OCI-LY1 (cell line): ENCODE data around the gene SGPL1.

Experiments
- H2AFZ ChIP-seq: fragments of 200-600 bp; sonication (generic), shearing (Covaris generic); 2 replicates; pipeline ENCODE4 v1.6.0; 2014; ENCODE audit warnings: antibody characterized with exemption, mild to moderate bottlenecking, low read length
- H3F3A ChIP-seq: fragments of 200-600 bp; sonication (generic), shearing (Covaris generic); 2 replicates; pipeline ENCODE4 v1.6.0; 2014; ENCODE audit warnings: mild to moderate bottlenecking, antibody characterized with exemption, low read length, moderate library complexity; ENCODE audit not compliant: insufficient read depth
- H3K27ac ChIP-seq: fragments of 200-600 bp; sonication (generic); 2 replicates; pipeline ENCODE4 v1.5.1; 2014; ENCODE audit warnings: low read length, mixed run types, mild to moderate bottlenecking, low read depth; ENCODE audit not compliant: poor library complexity, severe bottlenecking
- H3K27me3 ChIP-seq: fragments of 200-600 bp; sonication (generic); 2 replicates; pipeline ENCODE4 v1.6.0; 2014; ENCODE audit warnings: antibody characterized with exemption, mild to moderate bottlenecking, low read length, moderate library complexity; ENCODE audit not compliant: insufficient read depth
- H3K36me3 ChIP-seq: fragments of 200-600 bp; sonication (generic); 2 replicates; pipeline ENCODE4 v1.6.1; 2014; ENCODE audit warnings: mild to moderate bottlenecking, antibody characterized with exemption, low read length, moderate library complexity, mixed read lengths; ENCODE audit not compliant: insufficient read depth
- H3K4me1 ChIP-seq: fragments of 200-600 bp; sonication (generic); 2 replicates; pipeline ENCODE4 v1.5.1; 2014; ENCODE audit warnings: mild to moderate bottlenecking, low read length, moderate library complexity; ENCODE audit not compliant: insufficient read depth, severe bottlenecking
- H3K4me2 ChIP-seq: fragments of 200-600 bp; sonication (generic), shearing (Covaris generic); 2 replicates; pipeline ENCODE4 v1.6.1; 2014; ENCODE audit warnings: low read length
- H3K4me3 ChIP-seq: fragments of 200-600 bp; sonication (generic); 2 replicates; pipeline ENCODE4 v1.5.1; 2014; ENCODE audit warnings: low read length, low read depth, mild to moderate bottlenecking, mixed read lengths; ENCODE audit not compliant: poor library complexity, severe bottlenecking
- H3K79me2 ChIP-seq: fragments of 200-600 bp; shearing (Covaris generic); 2 replicates; pipeline ENCODE4 v1.6.1; 2016; ENCODE audit warnings: mixed run types, low read length, mixed read lengths; ENCODE audit not compliant: insufficient read depth
- H3K9ac ChIP-seq: fragments of 200-600 bp; sonication (generic), shearing (Covaris generic); 2 replicates; pipeline ENCODE4 v1.6.1; 2014; ENCODE audit warnings: mild to moderate bottlenecking, low read length, mixed read lengths
- H3K9me2 ChIP-seq: fragments of 200-600 bp; sonication (generic), shearing (Covaris generic); 2 replicates; pipeline ENCODE4 v1.6.1; 2014; ENCODE audit warnings: low read depth, mild to moderate bottlenecking, low read length, mixed read lengths
- H3K9me3 ChIP-seq: fragments of 200-600 bp; shearing (Covaris generic); 2 replicates; pipeline ENCODE4 v1.6.1; 2014; ENCODE audit warnings: low read length, mixed read lengths
- H4K20me1 ChIP-seq: fragments of 200-600 bp; sonication (generic), shearing (Covaris generic); 2 replicates; pipeline ENCODE4 v1.6.0; 2016; ENCODE audit warnings: mild to moderate bottlenecking, low read length; ENCODE audit not compliant: insufficient read depth
- CTCF ChIP-seq: fragments of 200-600 bp; sonication (generic), shearing (Covaris generic); IDR thresholded peaks from 2 replicates; pipeline ENCODE4 v1.5.1; 2017; ENCODE audit warnings: mild to moderate bottlenecking, antibody characterized with exemption, low read length, moderate library complexity, mixed read lengths
- EZH2 ChIP-seq: fragments of 200-600 bp; sonication (generic), shearing (Covaris generic); IDR thresholded peaks from 2 replicates; pipeline ENCODE4 v1.8.0; 2017; ENCODE audit warnings: borderline replicate concordance, mixed run types, mild to moderate bottlenecking, antibody characterized with exemption, low read length, moderate library complexity, mixed read lengths

Gene SGPL1

GRCh38 chr10:70775679-70776454, 39.9 kb upstream of the SGPL1 start:
- Histone ChIP-seq H3K9ac (no peak overlapping the region), H3K79me2 (no peaks in the 10 kb centered on the region), H3K9me2 (no peaks in the 10 kb centered on the region), H3K4me1 (no peaks in the 10 kb centered on the region), H3F3A (no peaks in the 10 kb centered on the region), H3K9me3 (no peaks in the 10 kb centered on the region), H3K27me3 (no peaks in the 10 kb centered on the region; the same call in 1 of the 2 replicates), H3K27ac (no peak overlapping the region), H3K4me3 (no peak overlapping the region), H4K20me1 (no peaks in the 10 kb centered on the region), H3K4me2 (no peak overlapping the region), H2AFZ (no peak overlapping the region), H3K36me3 (no peaks in the 10 kb centered on the region)
- TF ChIP-seq EZH2, result no peak
- no peak for TF ChIP-seq CTCF

- H3K9ac ChIP-seq, result no peak overlapping the region
- no peaks in the 10 kb centered on the region for H3K36me3 ChIP-seq
- no peak overlapping the region for H3K27ac ChIP-seq
- no peak for TF ChIP-seq EZH2
- TF ChIP-seq CTCF, result no peak
- no peaks in the 10 kb centered on the region for H3K4me1 ChIP-seq
- H3F3A ChIP-seq, result no peaks in the 10 kb centered on the region
- H3K9me3 ChIP-seq, result no peaks in the 10 kb centered on the region
- no peaks in the 10 kb centered on the region for H3K9me2 ChIP-seq
- H3K27me3 ChIP-seq, result no peaks in the 10 kb centered on the region; the same call in 1 of the 2 replicates
- H3K79me2 ChIP-seq, result no peaks in the 10 kb centered on the region
- no peak overlapping the region for H3K4me3 ChIP-seq
- no peak overlapping the region for H2AFZ ChIP-seq
- no peak overlapping the region for H3K4me2 ChIP-seq
- no peaks in the 10 kb centered on the region for H4K20me1 ChIP-seq
These were observed 39.2 kb upstream of the SGPL1 start for GRCh38 chr10:70776455-70777005.

GRCh38 chr10:70777063-70777875, 38.5 kb upstream of the SGPL1 start:
- no peaks in the 10 kb centered on the region for H3K4me1 ChIP-seq
- H3K4me3 ChIP-seq, result no peak overlapping the region
- H3F3A ChIP-seq, result no peaks in the 10 kb centered on the region
- H3K36me3 ChIP-seq, result no peaks in the 10 kb centered on the region
- H3K79me2 ChIP-seq, result no peaks in the 10 kb centered on the region
- H3K9me2 ChIP-seq, result no peaks in the 10 kb centered on the region
- H3K27ac ChIP-seq, result no peak overlapping the region
- H3K4me2 ChIP-seq, result no peak overlapping the region
- no peak overlapping the region for H2AFZ ChIP-seq
- no peaks in the 10 kb centered on the region for H4K20me1 ChIP-seq
- H3K27me3 ChIP-seq, result no peaks in the 10 kb centered on the region; the same call in 1 of the 2 replicates
- no peak overlapping the region for H3K9ac ChIP-seq
- TF ChIP-seq EZH2, result no peak
- TF ChIP-seq CTCF, result no peak
- no peaks in the 10 kb centered on the region for H3K9me3 ChIP-seq
